ENCODE data around the gene LDAH. TPM values are rescaled to one million over a fixed set of nuclear protein-coding genes. Genes with fewer than 3 reads are reported as not detected.
A peak's percentile ranks its signal among the peaks of the same experiment; 100 is the strongest.
"Not testable (repeated sequence)": the region's sequence is repeated elsewhere in the genome, so short reads cannot be mapped to it uniquely, and the experiment has no call there.

The LDAH gene
- total and polyA plus RNA-seq, 2 experiments from 2014 or later: 12.1 to 37.5 TPM

GRCh38 chr2:20793944-20794343 lies 29.0 kb downstream of the LDAH start:
- DNase-seq (ENCODE audit: low spot score); H3K27ac ChIP-seq (ENCODE audit: low read depth); H3K79me2 ChIP-seq (replicated peaks; ENCODE audit: insufficient read depth); H3F3A ChIP-seq (replicated peaks; ENCODE audit: low read depth); H4K20me1 ChIP-seq (replicated peaks; ENCODE audit: insufficient read depth); H3K9me3 Mint-ChIP-seq; ATAC-seq; H3K27ac Mint-ChIP-seq; H2AFZ ChIP-seq; H3K4me3 ChIP-seq; H3K36me3 ChIP-seq (ENCODE audit: insufficient read depth); H3K4me2 ChIP-seq; H3K27me3 Mint-ChIP-seq (ENCODE audit: insufficient read depth, low read depth, poor library complexity); H3K9me2 ChIP-seq (ENCODE audit: insufficient read depth); H3K27me3 ChIP-seq (ENCODE audit: insufficient read depth); H3K4me3 Mint-ChIP-seq: not testable (repeated sequence)
- peaks cover 16% of the 10 kb centered on the region for H3K4me1 ChIP-seq (ENCODE audit: insufficient read depth)
- Mint-ChIP-seq H3K4me1 (peaks cover 20% of the 10 kb centered on the region), H3K36me3 (ENCODE audit: low read depth) (peaks cover 33% of the 10 kb centered on the region)

- H3K4me3 Mint-ChIP-seq: no peak overlapping the region
- Histone ChIP-seq H3K4me1 (ENCODE audit: insufficient read depth) (no peaks in the 10 kb centered on the region), H3K27me3 (ENCODE audit: insufficient read depth) (no peaks in the 10 kb centered on the region), H3K4me2 (no peak overlapping the region), H2AFZ (no peak overlapping the region), H4K20me1 (replicated peaks; ENCODE audit: insufficient read depth) (peaks cover 8% of the 10 kb centered on the region; the same call in 1 of the 2 replicates), H3F3A (replicated peaks; ENCODE audit: low read depth) (no peaks in the 10 kb centered on the region), H3K36me3 (ENCODE audit: insufficient read depth) (no peaks in the 10 kb centered on the region), H3K79me2 (replicated peaks; ENCODE audit: insufficient read depth) (no peaks in the 10 kb centered on the region), H3K27ac (ENCODE audit: low read depth) (no peak overlapping the region), H3K4me3 (no peak overlapping the region), H3K9me2 (ENCODE audit: insufficient read depth) (no peaks in the 10 kb centered on the region)
- no peak overlapping the region for H3K27ac Mint-ChIP-seq
- TF ChIP-seq POLR2AphosphoS5 (IDR thresholded peaks at IDR 0.05; ENCODE audit: low read depth): no peak
- TF ChIP-seq, protein P1, sequence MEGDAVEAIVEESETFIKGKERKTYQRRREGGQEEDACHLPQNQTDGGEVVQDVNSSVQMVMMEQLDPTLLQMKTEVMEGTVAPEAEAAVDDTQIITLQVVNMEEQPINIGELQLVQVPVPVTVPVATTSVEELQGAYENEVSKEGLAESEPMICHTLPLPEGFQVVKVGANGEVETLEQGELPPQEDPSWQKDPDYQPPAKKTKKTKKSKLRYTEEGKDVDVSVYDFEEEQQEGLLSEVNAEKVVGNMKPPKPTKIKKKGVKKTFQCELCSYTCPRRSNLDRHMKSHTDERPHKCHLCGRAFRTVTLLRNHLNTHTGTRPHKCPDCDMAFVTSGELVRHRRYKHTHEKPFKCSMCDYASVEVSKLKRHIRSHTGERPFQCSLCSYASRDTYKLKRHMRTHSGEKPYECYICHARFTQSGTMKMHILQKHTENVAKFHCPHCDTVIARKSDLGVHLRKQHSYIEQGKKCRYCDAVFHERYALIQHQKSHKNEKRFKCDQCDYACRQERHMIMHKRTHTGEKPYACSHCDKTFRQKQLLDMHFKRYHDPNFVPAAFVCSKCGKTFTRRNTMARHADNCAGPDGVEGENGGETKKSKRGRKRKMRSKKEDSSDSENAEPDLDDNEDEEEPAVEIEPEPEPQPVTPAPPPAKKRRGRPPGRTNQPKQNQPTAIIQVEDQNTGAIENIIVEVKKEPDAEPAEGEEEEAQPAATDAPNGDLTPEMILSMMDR (conservative IDR thresholded peaks at IDR 0.05; ENCODE audit: low read depth in 2 of 2): peak; percentile 78 to 93
- no peak for TF ChIP-seq EZH2phosphoT487 (IDR thresholded peaks at IDR 0.05; ENCODE audit: unreplicated experiment)
- TF ChIP-seq ETS1 (IDR thresholded peaks at IDR 0.05): no peak
- TF ChIP-seq REST (IDR thresholded peaks at IDR 0.05; ENCODE audit: unreplicated experiment): no peak
- TF ChIP-seq ZNF462 (CRISPR knock-in tag; IDR thresholded peaks at IDR 0.05): no peak
- TF ChIP-seq STAT1 (IDR thresholded peaks at IDR 0.05; ENCODE audit: unreplicated experiment): no peak
- ATAC-seq (peak; percentile 80), DNase-seq (ENCODE audit: low spot score) (peak; percentile 74)
- H3K36me3 Mint-ChIP-seq (ENCODE audit: low read depth): no peaks in the 10 kb centered on the region
- no peaks in the 10 kb centered on the region for H3K4me1 Mint-ChIP-seq
- no peaks in the 10 kb centered on the region for H3K9me3 Mint-ChIP-seq
- no peaks in the 10 kb centered on the region for H3K27me3 Mint-ChIP-seq (ENCODE audit: insufficient read depth, low read depth, poor library complexity)
Observed at GRCh38 chr2:20781656-20782265, 41.1 kb downstream of the LDAH start.

Measured in GM23338 (cell line).